GM23248 (cell line): Measurements from ENCODE around the gene GEMIN7.

ENCODE experiments used
- EZH2 ChIP-seq: fragments of 200-600 bp; sonication (generic); IDR thresholded peaks from 2 replicates; pipeline ENCODE4 v1.6.1; 2018; ENCODE audit warnings: antibody characterized with exemption, mild to moderate bottlenecking; ENCODE audit not compliant: insufficient read depth, poor library complexity, severe bottlenecking
- EZH2phosphoT487 ChIP-seq: fragments of 200-600 bp; sonication (generic); IDR thresholded peaks from 2 replicates; pipeline ENCODE4 v1.6.1; 2018; ENCODE audit warnings: antibody characterized with exemption, moderate library complexity, mild to moderate bottlenecking, low read depth; ENCODE audit not compliant: insufficient read depth

- no peak for TF ChIP-seq EZH2
- no peak for TF ChIP-seq EZH2phosphoT487
Measured at GRCh38 chr19:45032421-45032820, 46.6 kb upstream of the GEMIN7 start.
